ENCODE measurements around the gene IGSF6. TPM values are rescaled to one million over a fixed set of nuclear protein-coding genes. Genes with fewer than 3 reads are reported as not detected.
A peak's percentile ranks its signal among the peaks of the same experiment; 100 is the strongest.

Gene IGSF6
- total and polyA plus RNA-seq, 2 of the 8 experiments (the other 6 are each of a cell fraction or from before 2014, with no cell fraction given): not detected

DNA sequence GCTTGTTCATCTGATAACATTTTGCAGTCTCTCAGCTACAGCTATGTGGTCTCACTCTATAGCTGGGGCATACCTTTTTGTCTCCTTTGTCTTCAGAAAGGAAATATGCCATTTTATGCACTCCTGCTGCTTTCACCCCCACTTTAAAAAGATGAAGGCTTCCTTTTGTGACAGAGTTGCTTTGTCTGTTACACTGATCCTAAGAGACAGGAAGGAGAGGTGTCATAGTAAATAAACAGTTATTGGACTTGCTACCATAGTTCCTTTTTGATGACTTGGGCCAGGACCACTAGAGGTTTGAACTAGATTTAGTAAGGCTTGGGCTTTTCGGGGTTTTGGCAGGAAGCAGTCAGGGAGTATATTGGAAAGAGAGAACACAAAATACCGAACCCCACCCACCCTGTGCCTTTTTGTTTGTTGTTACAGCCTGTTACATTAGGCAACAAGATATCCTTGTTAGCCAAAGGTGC lies 54.8 kb downstream of the IGSF6 start:
- H3K36me3 ChIP-seq (ENCODE audit: control insufficient read depth in 2 of 4, insufficient read depth in 4 of 4, low read length in 3 of 4): no peaks in the 10 kb centered on the region
- no peak overlapping the region for H3K9ac ChIP-seq (replicated peaks in 1 of 4; ENCODE audit: extremely low read depth in 1 of 4, low read depth in 3 of 4, low read length in 3 of 4)
- FAIRE-seq (no peak), DNase-seq (ENCODE audit: low read depth in 1 of 2, low spot score in 2 of 2) (no peak)
- no peak overlapping the region for H3K4me3 ChIP-seq (ENCODE audit: extremely low read depth in 1 of 4, insufficient read depth in 2 of 4, low read depth in 3 of 4, low read length in 4 of 4)
- H4K91ac ChIP-seq (replicated peaks; ENCODE audit: insufficient read length, low read length): no peak overlapping the region
- H2BK12ac ChIP-seq (ENCODE audit: low read depth, low read length): no peak overlapping the region
- H2BK5ac ChIP-seq (ENCODE audit: low read depth, low read length): no peak overlapping the region
- H3K9me3 ChIP-seq (ENCODE audit: insufficient read depth in 2 of 2, low read depth in 1 of 2, low read length in 1 of 2): no peaks in the 10 kb centered on the region
- no peak overlapping the region for H2BK20ac ChIP-seq (ENCODE audit: low read length)
- 0 out of 2 replicates have a peak overlapping the region, but pooled peaks have one; percentile 18 for H2AFZ ChIP-seq (ENCODE audit: low read length)
- TF ChIP-seq TAF7 (optimal IDR thresholded peaks at IDR 0.05; ENCODE audit: borderline replicate concordance, low read depth, low read length) (no peak), CBX8 (IDR thresholded peaks at IDR 0.05; ENCODE audit: borderline replicate concordance, low read depth, low read length) (no peak), KDM4A (IDR thresholded peaks at IDR 0.05; ENCODE audit: low read depth, low read length, severe bottlenecking) (no peak), SP2 (IDR thresholded peaks at IDR 0.05; ENCODE audit: low read length) (no peak), RFX5 (IDR thresholded peaks at IDR 0.05; ENCODE audit: borderline replicate concordance, low read depth, low read length) (no peak), SIRT6 (IDR thresholded peaks at IDR 0.05; ENCODE audit: low read length) (no peak), ZNF274 (IDR thresholded peaks at IDR 0.05; ENCODE audit: borderline replicate concordance, extremely low read depth, low read length) (no peak), SIX5 (IDR thresholded peaks at IDR 0.05; ENCODE audit: low read depth, low read length) (no peak), TBP (IDR thresholded peaks at IDR 0.05; ENCODE audit: low read depth, low read length) (no peak)
- TF ChIP-seq, protein P1, sequence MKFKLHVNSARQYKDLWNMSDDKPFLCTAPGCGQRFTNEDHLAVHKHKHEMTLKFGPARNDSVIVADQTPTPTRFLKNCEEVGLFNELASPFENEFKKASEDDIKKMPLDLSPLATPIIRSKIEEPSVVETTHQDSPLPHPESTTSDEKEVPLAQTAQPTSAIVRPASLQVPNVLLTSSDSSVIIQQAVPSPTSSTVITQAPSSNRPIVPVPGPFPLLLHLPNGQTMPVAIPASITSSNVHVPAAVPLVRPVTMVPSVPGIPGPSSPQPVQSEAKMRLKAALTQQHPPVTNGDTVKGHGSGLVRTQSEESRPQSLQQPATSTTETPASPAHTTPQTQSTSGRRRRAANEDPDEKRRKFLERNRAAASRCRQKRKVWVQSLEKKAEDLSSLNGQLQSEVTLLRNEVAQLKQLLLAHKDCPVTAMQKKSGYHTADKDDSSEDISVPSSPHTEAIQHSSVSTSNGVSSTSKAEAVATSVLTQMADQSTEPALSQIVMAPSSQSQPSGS (IDR thresholded peaks at IDR 0.05; ENCODE audit: low read length): no peak
- no peak overlapping the region for H2AK5ac ChIP-seq (ENCODE audit: low read depth, low read length)
- ChIA-PET POLR2A (ENCODE audit: partially characterized antibody) (interaction anchor here (0.9 to 1.2 kb wide), 3 partner anchors 11 to 118 kb away, joined by 3 to 4 read pairs (median 3); no protein-coding TSS in a partner anchor), CTCF (ENCODE audit: partially characterized antibody) (interaction anchor here (0.6 to 1.5 kb wide), 5 partner anchors 12 to 101 kb away, joined by 3 to 9 read pairs (median 5); no protein-coding TSS in a partner anchor)
- no peaks in the 10 kb centered on the region for H3K79me1 ChIP-seq (ENCODE audit: low read depth, low read length)
- no peak overlapping the region for H3K56ac ChIP-seq (replicated peaks; ENCODE audit: insufficient read length, low read depth, low read length)
- H2BK15ac ChIP-seq (ENCODE audit: low read length): no peak overlapping the region
- H4K20me1 ChIP-seq (replicated peaks in 1 of 2; ENCODE audit: control insufficient read depth in 1 of 2, insufficient read depth in 2 of 2, low read length in 2 of 2): peaks cover 0 to 2% of the 10 kb centered on the region in 2 experiments
- H3K18ac ChIP-seq (ENCODE audit: extremely low read depth, low read length): no peak overlapping the region
- no peak overlapping the region for H4K8ac ChIP-seq (ENCODE audit: extremely low read depth, insufficient read depth, low read length)
- H3K27ac ChIP-seq (ENCODE audit: low read depth, low read length): no peak overlapping the region
- peaks cover 3 to 25% of the 10 kb centered on the region in 2 experiments; a peak in 3 of 4 replicates for H3K79me2 ChIP-seq (ENCODE audit: control insufficient read depth in 1 of 2, insufficient read depth in 2 of 2, low read length in 2 of 2)
- peaks cover 0 to 4% (median 0%) of the 10 kb centered on the region in 4 experiments; a peak in 2 of 7 replicates for H3K4me1 ChIP-seq (replicated peaks in 1 of 4; ENCODE audit: control insufficient read depth in 3 of 4, insufficient read depth in 4 of 4, low read length in 3 of 4)
- H3K4me2 ChIP-seq (ENCODE audit: insufficient read depth in 1 of 2, low read depth in 2 of 2, low read length in 2 of 2): no peak overlapping the region; a peak in 1 of 4 replicates
- 97% methylated on average over 2 of the region's 2 CpGs; no CpG with 5 or more reads in 1 of the 2 experiments for WGBS, 2 experiments (ENCODE audit: extremely low coverage in 1 of 2, insufficient coverage in 1 of 2, insufficient read length in 1 of 2, insufficient replicate concordance in 2 of 2, low coverage in 1 of 2, low lambda C conversion rate in 2 of 2, missing lambda C conversion rate in 1 of 2)
- peaks cover 8% of the 10 kb centered on the region for H3K23me2 ChIP-seq (ENCODE audit: low read depth, low read length)
- no peak overlapping the region for H3K14ac ChIP-seq (ENCODE audit: insufficient read length)
- H3K23ac ChIP-seq (ENCODE audit: insufficient read length): no peak overlapping the region
- no peak overlapping the region for H2BK120ac ChIP-seq (replicated peaks; ENCODE audit: low read depth, low read length)
- H4K5ac ChIP-seq (ENCODE audit: insufficient read length, low read depth, low read length): no peak overlapping the region
- H3K27me3 ChIP-seq (replicated peaks in 1 of 4; ENCODE audit: control insufficient read depth in 3 of 4, extremely low read depth in 1 of 4, insufficient read depth in 3 of 4, low read length in 3 of 4): no peaks in the 10 kb centered on the region
- H3K4ac ChIP-seq (replicated peaks; ENCODE audit: insufficient read length, low read depth, low read length): no peak overlapping the region
